Measurements from ENCODE around the gene C1QTNF3.

Gene C1QTNF3

GRCh38 chr5:33968211-33969005 is 74.6 kb downstream of the C1QTNF3 start:
- Histone ChIP-seq H3K4me1 (ENCODE audit: control insufficient read depth, insufficient read depth, low read length, poor library complexity, severe bottlenecking) (no peaks in the 10 kb centered on the region), H3K4me3 (ENCODE audit: insufficient read depth, low read depth, low read length, poor library complexity, severe bottlenecking) (no peak overlapping the region), H3K9me3 (ENCODE audit: control insufficient read depth, low read length) (no peaks in the 10 kb centered on the region), H3K36me3 (ENCODE audit: control insufficient read depth, insufficient read depth, low read length) (no peaks in the 10 kb centered on the region), H3K27ac (ENCODE audit: insufficient read depth, low read length, poor library complexity, severe bottlenecking) (no peak overlapping the region), H3K27me3 (replicated peaks; ENCODE audit: control insufficient read depth, insufficient read depth, low read length, poor library complexity, severe bottlenecking) (no peaks in the 10 kb centered on the region)
- DNase-seq, result no peak

Data from effector memory CD4-positive, alpha-beta T cell (primary cell).